WTC11 (cell line): ENCODE data around the gene UBAC2.

Source experiments
- JUN ChIP-seq: sonication (generic); formaldehyde crosslinking; IDR thresholded peaks from 2 replicates; pipeline ENCODE4 v1.8.0; 2023; ENCODE audit warnings: mild to moderate bottlenecking, missing genetic modification reagents
- SMAD4 ChIP-seq: sonication (generic); formaldehyde crosslinking; IDR thresholded peaks from 2 replicates; pipeline ENCODE4 v1.8.0; 2022; ENCODE audit warnings: mild to moderate bottlenecking, missing genetic modification reagents

GRCh38 chr13:99353836-99354235, 153.2 kb downstream of the UBAC2 start:
- TF ChIP-seq SMAD4 (no peak), JUN (CRISPR knock-in tag) (no peak)
